Thoracic aorta (tissue), 2 donors: Measurements from ENCODE around the gene NABP2. TPM values are rescaled to one million over a fixed set of nuclear protein-coding genes. Genes with fewer than 3 reads are reported as not detected.
A peak's percentile ranks its signal among the peaks of the same experiment; 100 is the strongest.

Experiments used
- ATAC-seq: fragments of 150-250 bp; one replicate; pipeline ENCODE4 v1.8.0; 2017; ENCODE audit warnings: low read depth; ENCODE audit not compliant: insufficient number of reproducible peaks, low FRiP score
- DNase-seq: peaks from one replicate; pipeline ENCODE4 v3.0.0-alpha.2; 2020; ENCODE audit warnings: low spot score
- H3K27ac ChIP-seq, 2 donors: fragments of 200-600 bp; sonication (generic); 1 replicate in 1 of 2; 2 replicates in 1 of 2; pipeline ENCODE4 v1.5.1; 2016; ENCODE audit warnings: mild to moderate bottlenecking in 2 of 2, moderate library complexity in 2 of 2
- H3K27me3 ChIP-seq: fragments of 200-600 bp; sonication (generic); replicated peaks from 2 replicates; pipeline ENCODE4 v1.6.0; 2016; ENCODE audit warnings: mild to moderate bottlenecking; ENCODE audit not compliant: insufficient read depth
- H3K36me3 ChIP-seq: fragments of 200-600 bp; sonication (generic); one replicate; pipeline ENCODE4 v1.5.1; 2016
- H3K4me1 ChIP-seq, 2 donors: fragments of 200-600 bp; sonication (generic); 1 replicate in 1 of 2; 2 replicates in 1 of 2; pipeline versions ENCODE4 v1.5.1 to v1.6.0; 2016; ENCODE audit warnings: low read depth in 2 of 2, mild to moderate bottlenecking in 1 of 2; ENCODE audit not compliant: control insufficient read depth in 1 of 2
- H3K4me3 ChIP-seq: fragments of 200-600 bp; sonication (generic); 2 replicates; pipeline ENCODE4 v1.5.1; 2016; ENCODE audit warnings: mild to moderate bottlenecking
- H3K9me3 ChIP-seq: fragments of 200-600 bp; sonication (generic); 2 replicates; pipeline ENCODE4 v1.5.1; 2016
- CTCF ChIP-seq: fragments of 200-600 bp; sonication (generic); IDR thresholded peaks from one replicate; pipeline ENCODE4 v1.5.1; 2019; ENCODE audit warnings: antibody characterized with exemption
- total RNA-seq, 2 donors: library from RNA; depleted of rRNA; stranded (reverse); fragments of >200 nt; gene quantifications; one replicate each; pipeline versions ENCODE4 v1.1.0 to v1.2.3, GENCODE V29; 2016

The NABP2 gene
- total RNA-seq, 2 donors from 2014 or later: 8.7 to 17.2 TPM

- DNase-seq (no peak), ATAC-seq (no peak)
- TF ChIP-seq CTCF: no peak
- peak overlapping the region; percentile 6 to 8 for H3K27ac ChIP-seq
- H3K36me3 ChIP-seq: peaks cover 42% of the 10 kb centered on the region
- peak overlapping the region; percentile 85 for H3K4me3 ChIP-seq
- H3K9me3 ChIP-seq: no peaks in the 10 kb centered on the region
- H3K27me3 ChIP-seq: no peaks in the 10 kb centered on the region
- peaks cover 13 to 30% of the 10 kb centered on the region in 2 donors for H3K4me1 ChIP-seq
These were observed 32.3 kb downstream of the NABP2 start for GRCh38 chr12:56256326-56256960.

- peaks cover 36% of the 10 kb centered on the region for H3K36me3 ChIP-seq
- peak overlapping the region; percentile 6 to 14 for H3K27ac ChIP-seq
- no peak for DNase-seq
- H3K4me3 ChIP-seq: peak overlapping the region; percentile 85
- no peaks in the 10 kb centered on the region for H3K9me3 ChIP-seq
- H3K27me3 ChIP-seq: no peaks in the 10 kb centered on the region
- no peak for ATAC-seq
- H3K4me1 ChIP-seq: peaks cover 13 to 30% of the 10 kb centered on the region in 2 donors
- TF ChIP-seq CTCF: no peak
These were observed 32.9 kb downstream of the NABP2 start for GRCh38 chr12:56257071-56257470.

DNA sequence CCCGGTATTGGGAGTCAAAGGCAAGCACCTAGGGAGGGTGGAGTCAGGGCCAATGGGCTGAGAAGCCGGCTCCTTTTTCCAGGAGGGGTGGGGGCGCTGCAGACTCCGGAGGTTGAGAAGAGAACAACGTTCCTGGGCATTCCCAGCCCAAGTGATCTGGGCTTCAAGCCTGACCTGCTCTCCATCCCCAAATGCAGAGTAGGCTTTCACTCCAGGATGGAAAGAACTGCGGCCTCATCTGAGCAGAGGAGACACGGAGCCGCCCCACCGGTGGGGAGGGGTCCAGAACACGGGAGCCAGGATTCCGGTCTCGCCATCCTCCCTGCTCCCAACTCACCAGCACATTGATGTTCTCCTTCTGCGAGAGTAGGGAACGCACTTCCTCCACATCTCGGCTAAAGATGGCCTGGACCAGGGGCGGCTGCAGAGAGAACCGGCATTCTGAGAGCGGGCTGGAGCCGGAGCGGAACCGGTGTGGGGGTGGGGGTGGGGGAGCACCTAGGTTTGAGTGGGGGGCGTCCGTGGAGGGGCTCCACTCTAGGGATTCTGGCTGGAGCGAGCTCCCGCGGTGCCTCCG, 33.4 kb downstream of the NABP2 start:
- Histone ChIP-seq H3K4me3 (peak overlapping the region; percentile 85), H3K36me3 (peaks cover 31% of the 10 kb centered on the region), H3K9me3 (no peaks in the 10 kb centered on the region), H3K4me1 (peaks cover 13 to 30% of the 10 kb centered on the region in 2 donors), H3K27me3 (no peaks in the 10 kb centered on the region), H3K27ac (peak overlapping the region; percentile 73 to 75)
- no peak for ATAC-seq
- TF ChIP-seq CTCF: no peak
- DNase-seq: no peak

DNA sequence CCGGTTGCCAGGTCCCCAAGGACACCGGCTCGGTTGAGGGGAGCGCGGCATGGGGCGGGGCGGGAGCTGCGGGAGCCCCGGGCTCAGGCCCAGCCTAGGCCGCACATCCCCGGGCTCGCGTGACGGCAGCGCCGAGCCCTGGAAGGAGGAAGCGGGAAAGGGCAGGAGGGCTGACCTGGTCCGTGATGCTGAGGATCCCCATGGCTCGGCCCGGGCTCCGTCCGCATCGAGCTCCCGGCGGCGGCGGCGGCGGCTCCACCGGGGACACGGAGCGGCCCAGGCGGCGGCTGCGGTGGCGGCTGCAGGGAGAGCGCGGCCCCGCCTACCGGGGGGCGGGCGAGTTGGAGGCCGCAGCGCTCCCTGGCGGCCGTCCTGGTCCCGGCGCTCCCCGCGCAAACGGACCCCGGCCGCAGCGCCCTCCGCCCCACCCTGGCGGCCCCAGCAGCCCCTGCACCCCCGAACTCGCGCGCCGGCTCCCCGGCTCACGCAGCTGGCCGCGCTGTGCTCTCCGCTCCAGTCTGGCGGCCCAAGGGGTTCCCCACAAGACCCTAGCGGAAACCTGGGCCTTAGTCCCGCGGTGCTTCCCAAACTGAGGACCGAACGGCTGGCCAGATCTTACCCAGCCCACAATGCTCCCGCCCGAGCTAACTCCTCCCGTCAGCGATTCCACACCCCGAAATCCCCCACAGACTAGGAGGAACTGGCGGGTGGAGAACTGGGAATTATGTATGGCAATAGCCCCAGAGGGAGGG, 34.1 kb downstream of the NABP2 start, which contains the start of gene ANKRD52:
Gene ANKRD52 (minus strand): TSS at position 317 of the 752 bp plus-strand sequence. CDS start 115 bp downstream, at position 202.
- Histone ChIP-seq H3K4me3 (peak within 1 kb of the TSS; percentile 85), H3K27me3 (no peaks in the 10 kb centered on the region), H3K36me3 (peaks cover 24% of the 10 kb centered on the region), H3K9me3 (no peaks in the 10 kb centered on the region), H3K4me1 (peaks cover 13 to 30% of the 10 kb centered on the region in 2 donors), H3K27ac (peak within 1 kb of the TSS; percentile 73 to 75)
- ATAC-seq (peak; percentile 93), DNase-seq (no peak)
- TF ChIP-seq CTCF: peak; percentile 62

GRCh38 chr12:56258820-56259183, 34.7 kb downstream of the NABP2 start:
- DNase-seq (no peak), ATAC-seq (no peak)
- peaks cover 18% of the 10 kb centered on the region for H3K36me3 ChIP-seq
- peak overlapping the region; percentile 85 for H3K4me3 ChIP-seq
- H3K27ac ChIP-seq: peak overlapping the region; percentile 73 to 75
- peaks cover 13 to 30% of the 10 kb centered on the region in 2 donors for H3K4me1 ChIP-seq
- no peaks in the 10 kb centered on the region for H3K27me3 ChIP-seq
- TF ChIP-seq CTCF: no peak
- no peaks in the 10 kb centered on the region for H3K9me3 ChIP-seq
